Effector memory CD4-positive, alpha-beta T cell (primary cell): ENCODE measurements around the gene ISM1.

ENCODE experiments used
- DNase-seq, 3 donors: peaks; one replicate each; pipeline ENCODE4 v3.0.0-alpha.2; 2020
- H3K27ac ChIP-seq: 2 replicates; pipeline ENCODE4 v1.7.0; 2013; ENCODE audit warnings: mild to moderate bottlenecking, low read length, moderate library complexity; ENCODE audit not compliant: insufficient read depth, poor library complexity, severe bottlenecking
- H3K27me3 ChIP-seq: replicated peaks from 2 replicates; pipeline ENCODE4 v1.7.0; 2013; ENCODE audit warnings: mild to moderate bottlenecking, low read length; ENCODE audit not compliant: insufficient read depth, control insufficient read depth, poor library complexity, severe bottlenecking
- H3K36me3 ChIP-seq: 2 replicates; pipeline ENCODE4 v1.7.0; 2013; ENCODE audit warnings: mild to moderate bottlenecking, low read length, moderate library complexity; ENCODE audit not compliant: control insufficient read depth, insufficient read depth
- H3K4me1 ChIP-seq: 2 replicates; pipeline ENCODE4 v1.7.0; 2013; ENCODE audit warnings: low read length, mild to moderate bottlenecking; ENCODE audit not compliant: control insufficient read depth, insufficient read depth, poor library complexity, severe bottlenecking
- H3K4me3 ChIP-seq: 2 replicates; pipeline ENCODE4 v1.7.0; 2013; ENCODE audit warnings: low read length, low read depth, mild to moderate bottlenecking; ENCODE audit not compliant: insufficient read depth, poor library complexity, severe bottlenecking
- H3K9me3 ChIP-seq: 2 replicates; pipeline ENCODE4 v1.7.0; 2013; ENCODE audit warnings: mild to moderate bottlenecking, low read length, moderate library complexity; ENCODE audit not compliant: control insufficient read depth

The ISM1 gene

DNA sequence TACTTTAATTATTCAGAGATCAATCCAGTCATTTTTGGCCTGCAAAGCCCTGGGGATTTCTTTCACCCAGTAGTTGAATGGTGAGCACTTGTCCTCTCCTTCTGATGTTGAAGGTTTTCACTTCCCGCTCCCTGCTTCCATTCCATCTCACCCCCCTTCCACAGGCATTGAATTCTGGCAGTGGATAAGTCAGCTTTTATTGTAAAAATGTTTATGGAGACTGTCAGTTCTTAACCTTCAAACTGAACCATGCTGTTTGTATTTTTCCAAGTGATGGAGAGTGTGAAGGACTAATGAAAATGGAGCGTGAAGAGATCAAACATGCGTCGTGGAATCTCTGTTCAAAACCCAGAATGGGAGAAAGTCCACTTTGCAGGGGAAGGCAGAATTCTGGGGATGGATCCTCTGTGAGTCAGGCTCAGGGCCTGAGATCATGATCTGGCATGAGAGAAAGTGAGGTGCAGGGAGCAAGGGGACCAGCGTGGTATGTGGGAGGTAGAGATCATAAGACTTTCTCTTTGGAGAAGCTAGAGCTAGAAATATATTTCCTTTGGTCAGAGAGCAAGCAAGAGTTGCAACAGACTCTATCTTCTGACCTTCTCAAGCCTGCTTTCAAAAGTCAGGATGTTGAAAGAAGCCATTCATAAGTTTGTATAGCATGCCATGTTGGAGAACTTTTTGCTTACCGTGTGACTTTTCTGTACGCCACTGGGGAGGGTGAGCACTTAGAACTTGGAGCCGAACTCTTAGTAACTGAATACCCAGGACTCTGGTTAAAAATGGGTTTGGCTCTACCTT lies 30.2 kb downstream of the ISM1 start:
- Histone ChIP-seq H3K27me3 (no peaks in the 10 kb centered on the region), H3K4me1 (peaks cover 31% of the 10 kb centered on the region), H3K36me3 (no peaks in the 10 kb centered on the region), H3K27ac (no peak overlapping the region), H3K9me3 (no peaks in the 10 kb centered on the region), H3K4me3 (no peak overlapping the region)
- no peak for DNase-seq

DNA sequence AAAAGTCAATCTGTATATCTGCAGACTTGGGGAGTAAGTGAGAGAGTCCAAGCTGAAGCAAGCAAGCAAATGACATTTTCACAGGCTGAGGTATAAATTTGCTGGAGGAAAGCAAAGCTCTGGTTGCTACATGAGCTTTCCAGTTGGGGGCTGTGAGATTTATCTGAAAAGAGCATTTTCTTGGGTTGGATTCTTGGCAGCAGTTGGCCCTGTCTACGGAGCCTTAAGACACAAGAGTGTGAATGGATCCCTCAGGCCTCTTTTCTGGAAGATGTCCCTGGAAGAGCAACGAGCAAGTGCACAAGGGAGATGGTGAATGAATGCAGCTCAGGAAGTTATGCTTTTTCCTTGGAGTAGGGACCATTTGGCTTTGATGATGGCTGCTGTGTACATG lies 30.8 kb downstream of the ISM1 start:
- H3K9me3 ChIP-seq = no peaks in the 10 kb centered on the region
- peaks cover 26% of the 10 kb centered on the region for H3K4me1 ChIP-seq
- no peak overlapping the region for H3K4me3 ChIP-seq
- H3K27ac ChIP-seq = no peak overlapping the region
- no peak for DNase-seq
- no peaks in the 10 kb centered on the region for H3K36me3 ChIP-seq
- H3K27me3 ChIP-seq = no peaks in the 10 kb centered on the region

DNA sequence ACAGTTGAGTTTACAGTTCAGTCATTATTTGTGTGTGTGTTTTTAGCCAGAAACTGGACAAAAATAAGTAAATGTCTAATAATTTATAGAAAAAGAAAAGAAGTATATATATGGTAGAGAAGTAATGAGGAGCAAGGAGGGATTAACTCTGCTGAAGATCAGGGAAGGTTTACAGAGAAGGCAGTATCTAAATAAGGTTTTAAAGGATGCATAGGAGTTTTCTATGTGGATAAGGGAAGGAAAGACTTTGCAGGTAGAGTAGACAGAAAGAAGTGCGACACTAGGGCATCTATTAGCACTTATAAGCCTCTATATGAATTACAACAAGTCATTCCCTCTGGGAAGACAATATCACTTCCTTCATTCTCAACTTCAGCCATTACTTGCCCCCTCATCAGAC lies 34.3 kb downstream of the ISM1 start:
- Histone ChIP-seq H3K4me3 (no peak overlapping the region), H3K4me1 (no peaks in the 10 kb centered on the region), H3K27me3 (no peaks in the 10 kb centered on the region), H3K27ac (no peak overlapping the region), H3K9me3 (no peaks in the 10 kb centered on the region), H3K36me3 (no peaks in the 10 kb centered on the region)
- no peak for DNase-seq

DNA sequence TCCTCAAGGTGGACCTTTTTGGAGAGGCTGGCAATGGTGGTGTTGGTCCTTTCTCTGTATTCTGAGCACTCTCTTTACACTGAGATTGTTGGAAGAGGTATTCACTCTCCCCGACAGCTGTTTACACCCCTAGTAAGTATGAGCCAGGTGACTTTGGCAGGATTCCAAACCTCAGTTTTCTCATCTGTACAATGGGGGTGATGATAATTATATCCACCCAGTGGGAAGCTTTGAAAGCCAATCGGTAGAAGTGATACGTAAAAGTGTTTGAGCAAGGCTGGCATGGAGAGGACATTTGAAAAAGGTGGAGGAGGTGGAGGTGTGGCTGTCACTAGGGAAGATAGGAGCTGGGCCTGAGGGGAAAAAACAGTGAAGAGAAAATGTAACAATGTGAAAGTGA lies 35.5 kb downstream of the ISM1 start:
- Histone ChIP-seq H3K36me3 (no peaks in the 10 kb centered on the region), H3K27me3 (no peaks in the 10 kb centered on the region), H3K9me3 (no peaks in the 10 kb centered on the region), H3K27ac (no peak overlapping the region), H3K4me1 (no peaks in the 10 kb centered on the region), H3K4me3 (no peak overlapping the region)
- DNase-seq = no peak

DNA sequence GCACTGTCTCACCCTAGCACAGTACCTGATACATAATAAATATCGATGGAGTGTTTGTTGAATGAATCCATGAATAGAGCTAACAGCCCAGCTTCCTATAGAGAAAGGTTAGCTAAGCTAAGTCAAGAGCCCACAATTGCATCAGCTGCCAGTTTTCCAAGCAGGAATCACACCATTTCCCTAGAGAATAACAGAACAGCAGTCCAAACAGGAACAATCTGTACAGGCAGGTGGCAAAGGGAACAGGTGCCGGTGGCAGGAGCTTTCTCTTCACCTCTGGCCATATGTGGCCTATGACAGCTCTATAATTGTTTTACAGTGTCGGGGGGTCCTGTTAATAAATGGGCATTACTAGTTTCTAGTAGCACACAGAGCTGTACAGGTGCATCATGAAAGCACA lies 38.8 kb downstream of the ISM1 start:
- no peak overlapping the region for H3K4me3 ChIP-seq
- no peaks in the 10 kb centered on the region for H3K4me1 ChIP-seq
- H3K9me3 ChIP-seq = no peaks in the 10 kb centered on the region
- H3K36me3 ChIP-seq = no peaks in the 10 kb centered on the region
- DNase-seq = no peak
- H3K27me3 ChIP-seq = no peaks in the 10 kb centered on the region
- no peak overlapping the region for H3K27ac ChIP-seq

DNA sequence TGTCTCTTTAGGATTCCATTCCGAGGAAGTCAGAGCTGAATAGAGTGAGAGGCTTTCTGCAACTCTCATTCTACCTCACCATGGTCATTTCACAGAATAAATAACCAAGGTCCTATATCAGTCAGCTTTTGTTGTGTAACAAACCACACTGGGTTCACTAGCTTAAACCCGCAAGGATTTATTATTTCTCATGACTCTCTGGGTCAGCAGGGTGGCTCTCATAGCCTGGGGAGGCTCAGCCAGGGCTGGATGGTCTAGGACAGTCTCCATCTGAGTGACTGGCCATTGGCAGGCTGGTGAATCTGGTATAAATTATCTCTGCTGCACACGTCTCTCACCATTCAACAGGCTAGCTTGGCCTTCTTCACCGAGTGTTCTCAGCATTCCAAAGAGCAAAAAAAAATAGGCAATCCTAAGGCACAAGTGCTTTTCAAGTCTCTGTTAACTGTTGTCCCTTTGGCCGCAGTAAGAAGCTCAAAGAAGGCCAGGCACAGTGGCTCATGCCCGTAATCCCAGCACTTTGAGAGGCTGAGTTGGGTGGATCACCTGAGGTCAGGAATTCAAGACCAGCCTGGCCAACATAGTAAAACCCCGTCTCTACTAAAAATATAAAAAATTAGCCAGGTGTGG lies 39.7 kb downstream of the ISM1 start:
- H3K4me3 ChIP-seq = no peak overlapping the region
- no peak overlapping the region for H3K27ac ChIP-seq
- no peaks in the 10 kb centered on the region for H3K9me3 ChIP-seq
- H3K36me3 ChIP-seq = no peaks in the 10 kb centered on the region
- H3K4me1 ChIP-seq = no peaks in the 10 kb centered on the region
- H3K27me3 ChIP-seq = no peaks in the 10 kb centered on the region
- DNase-seq = no peak

DNA sequence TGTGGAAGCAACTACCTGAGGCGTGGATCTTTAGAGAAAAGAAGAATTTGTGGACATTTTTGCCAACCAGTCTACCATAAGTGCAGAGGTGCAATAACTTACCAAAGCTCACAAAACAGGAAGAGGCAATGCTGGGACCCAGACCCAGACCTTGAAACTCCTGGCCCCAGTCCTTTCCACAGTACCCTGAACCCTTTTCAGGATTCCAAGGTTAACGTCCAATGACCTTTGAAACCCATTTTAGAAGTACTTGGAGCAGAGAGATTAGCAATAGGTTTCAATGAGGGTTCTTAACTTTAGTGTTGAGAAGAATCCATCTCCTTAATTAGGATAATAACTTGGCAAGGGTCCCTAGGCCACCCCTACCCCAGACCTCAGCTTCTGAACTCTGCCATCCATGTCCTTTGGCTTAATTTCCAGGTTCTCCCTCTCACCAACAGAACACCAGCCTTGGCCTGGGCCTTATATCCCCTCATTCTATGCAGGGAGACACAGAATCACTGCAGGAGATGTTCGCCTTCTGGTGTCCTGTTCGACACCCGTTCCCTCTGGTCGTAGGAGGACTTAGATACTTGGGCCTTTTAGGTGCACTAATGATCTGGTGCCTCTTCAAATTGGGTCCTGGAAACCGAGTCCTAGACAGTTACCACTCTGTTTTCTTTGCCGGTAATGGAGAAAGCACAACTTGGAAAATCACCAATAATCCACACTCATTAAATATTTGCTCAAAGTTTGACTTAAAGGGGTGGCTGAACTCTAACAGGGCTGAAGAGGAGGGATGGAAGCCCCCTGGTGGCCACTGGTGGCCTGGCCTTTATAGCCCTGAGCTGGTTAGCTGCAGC lies 40.6 kb downstream of the ISM1 start:
- Histone ChIP-seq H3K9me3 (no peaks in the 10 kb centered on the region), H3K4me3 (no peak overlapping the region), H3K4me1 (no peaks in the 10 kb centered on the region), H3K27me3 (no peaks in the 10 kb centered on the region), H3K36me3 (no peaks in the 10 kb centered on the region), H3K27ac (no peak overlapping the region)
- DNase-seq = peak in 2 of 3 donors; percentile 27 to 36

DNA sequence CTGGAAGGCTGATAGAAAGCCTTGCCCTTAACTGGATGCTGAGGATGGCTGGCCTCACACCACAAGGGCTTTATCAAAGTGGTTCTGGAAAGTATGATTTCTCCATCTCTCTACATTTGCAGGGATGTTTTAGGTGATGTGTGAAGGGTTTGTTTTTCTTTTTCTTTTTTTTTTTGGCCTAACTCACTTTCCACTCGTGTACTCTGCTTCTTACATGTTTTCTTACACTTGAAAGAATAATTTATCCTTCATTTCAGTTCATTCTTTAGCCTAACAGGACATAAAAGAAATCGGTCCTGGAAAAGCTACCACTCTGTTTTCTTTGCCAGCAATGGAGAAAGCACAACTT lies 41.2 kb downstream of the ISM1 start:
- no peaks in the 10 kb centered on the region for H3K36me3 ChIP-seq
- no peaks in the 10 kb centered on the region for H3K27me3 ChIP-seq
- no peak for DNase-seq
- no peak overlapping the region for H3K27ac ChIP-seq
- H3K4me3 ChIP-seq = no peak overlapping the region
- no peaks in the 10 kb centered on the region for H3K4me1 ChIP-seq
- no peaks in the 10 kb centered on the region for H3K9me3 ChIP-seq

DNA sequence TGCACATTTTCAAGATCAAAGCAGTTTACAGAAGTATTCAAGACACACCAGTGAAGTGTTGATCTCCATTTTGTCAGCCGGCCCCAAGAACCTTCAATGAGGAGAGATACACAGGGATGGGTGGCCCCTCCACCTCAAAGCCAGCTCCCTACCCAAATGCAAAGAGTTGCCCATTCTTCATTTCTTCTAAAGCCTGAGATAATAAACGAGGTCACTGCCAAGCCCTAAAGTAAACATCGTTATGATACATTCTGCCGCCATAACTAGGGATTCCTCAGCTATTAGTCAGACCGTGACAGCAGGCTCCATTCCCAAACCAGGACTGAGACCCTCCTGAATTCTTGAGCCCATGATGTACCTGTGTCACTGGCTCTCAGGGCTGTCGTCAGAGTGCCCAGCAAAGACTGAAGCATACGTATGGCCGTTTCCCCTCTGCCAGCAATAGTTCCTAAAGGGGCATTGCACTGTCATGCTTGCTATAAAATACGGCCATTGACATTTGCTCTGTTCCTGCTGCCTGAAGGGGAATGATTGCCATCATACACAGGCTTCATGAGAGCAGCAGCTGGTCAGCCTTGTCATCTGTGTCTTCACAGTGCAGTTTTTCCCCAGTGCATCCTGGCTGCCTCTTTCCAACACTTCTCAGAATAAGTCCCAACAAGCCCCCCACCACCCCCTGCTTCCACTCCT lies 41.7 kb downstream of the ISM1 start:
- no peak for DNase-seq
- Histone ChIP-seq H3K4me1 (no peaks in the 10 kb centered on the region), H3K4me3 (no peak overlapping the region), H3K36me3 (no peaks in the 10 kb centered on the region), H3K27ac (no peak overlapping the region), H3K27me3 (no peaks in the 10 kb centered on the region), H3K9me3 (no peaks in the 10 kb centered on the region)
